ENCODE data around the gene ODC1.

Gene ODC1

DNA sequence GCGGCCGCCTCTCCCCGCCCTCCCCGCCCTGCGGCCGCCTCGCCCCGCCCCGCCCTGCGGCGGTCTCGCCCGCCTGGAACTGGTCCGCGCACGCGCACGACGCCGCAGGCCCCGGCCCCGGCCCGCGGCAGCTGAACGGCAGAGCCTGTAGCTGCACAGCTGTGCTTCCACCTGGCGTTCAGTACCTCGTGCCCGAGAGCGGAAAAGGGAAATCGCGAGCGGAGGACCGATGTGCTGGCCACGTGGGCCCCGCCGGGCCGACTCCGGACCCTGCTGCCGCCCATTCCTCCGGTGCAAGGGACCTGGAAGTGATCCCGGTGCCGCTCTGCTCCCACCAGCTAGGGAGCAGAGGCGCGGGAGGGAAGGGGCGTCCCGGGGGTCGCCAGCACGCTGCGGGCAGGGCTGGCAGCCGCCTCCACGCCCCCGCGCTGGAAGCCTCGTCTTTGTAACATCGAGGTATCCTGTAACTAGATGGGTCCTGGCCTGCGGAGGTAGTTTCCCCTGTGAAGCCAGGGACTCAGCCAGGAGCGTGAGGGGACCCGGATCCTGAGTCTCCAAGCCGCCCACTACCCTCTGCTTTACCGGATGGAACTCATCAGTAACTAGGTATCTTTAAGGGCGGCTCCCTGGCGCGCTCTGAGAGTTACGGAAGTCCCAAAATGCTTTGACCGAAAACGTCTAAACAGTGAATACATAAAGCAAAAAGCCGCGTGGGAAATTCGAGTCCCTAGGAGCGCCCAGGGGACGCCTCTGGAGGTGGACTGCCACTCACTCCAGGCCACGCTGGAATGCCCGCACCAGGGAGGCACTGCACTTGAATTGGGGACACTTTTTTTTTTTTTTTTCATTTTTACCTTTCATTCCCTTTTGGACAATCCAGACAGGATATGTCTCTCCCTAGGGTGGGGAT lies 704 bp upstream of the ODC1 start (continued):
- TF ChIP-seq, protein P1, sequence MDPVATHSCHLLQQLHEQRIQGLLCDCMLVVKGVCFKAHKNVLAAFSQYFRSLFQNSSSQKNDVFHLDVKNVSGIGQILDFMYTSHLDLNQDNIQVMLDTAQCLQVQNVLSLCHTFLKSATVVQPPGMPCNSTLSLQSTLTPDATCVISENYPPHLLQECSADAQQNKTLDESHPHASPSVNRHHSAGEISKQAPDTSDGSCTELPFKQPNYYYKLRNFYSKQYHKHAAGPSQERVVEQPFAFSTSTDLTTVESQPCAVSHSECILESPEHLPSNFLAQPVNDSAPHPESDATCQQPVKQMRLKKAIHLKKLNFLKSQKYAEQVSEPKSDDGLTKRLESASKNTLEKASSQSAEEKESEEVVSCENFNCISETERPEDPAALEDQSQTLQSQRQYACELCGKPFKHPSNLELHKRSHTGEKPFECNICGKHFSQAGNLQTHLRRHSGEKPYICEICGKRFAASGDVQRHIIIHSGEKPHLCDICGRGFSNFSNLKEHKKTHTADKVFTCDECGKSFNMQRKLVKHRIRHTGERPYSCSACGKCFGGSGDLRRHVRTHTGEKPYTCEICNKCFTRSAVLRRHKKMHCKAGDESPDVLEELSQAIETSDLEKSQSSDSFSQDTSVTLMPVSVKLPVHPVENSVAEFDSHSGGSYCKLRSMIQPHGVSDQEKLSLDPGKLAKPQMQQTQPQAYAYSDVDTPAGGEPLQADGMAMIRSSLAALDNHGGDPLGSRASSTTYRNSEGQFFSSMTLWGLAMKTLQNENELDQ (tag by site-specific recombination; IDR thresholded peaks at IDR 0.05; ENCODE audit: low read depth), result no peak
- TF ChIP-seq MZF1 (tag by site-specific recombination; IDR thresholded peaks at IDR 0.05; ENCODE audit: borderline replicate concordance) (no peak), TCF7L2 (IDR thresholded peaks at IDR 0.05; ENCODE audit: borderline replicate concordance, low read depth, low read length) (no peak), ZNF529 (tag by site-specific recombination; IDR thresholded peaks at IDR 0.05; ENCODE audit: insufficient replicate concordance) (no peak), ZNF558 (tag by site-specific recombination; IDR thresholded peaks at IDR 0.05) (no peak), ZNF792 (tag by site-specific recombination; IDR thresholded peaks at IDR 0.05) (no peak), ZNF157 (tag by site-specific recombination; IDR thresholded peaks at IDR 0.05) (no peak), ZNF10 (tag by site-specific recombination; IDR thresholded peaks at IDR 0.05) (no peak), GLIS1 (tag by site-specific recombination; IDR thresholded peaks at IDR 0.05) (no peak), ZBTB48 (tag by site-specific recombination; IDR thresholded peaks at IDR 0.05) (peak; percentile 76; the same call in 1 of the 2 replicates), SETDB1 (IDR thresholded peaks at IDR 0.05; ENCODE audit: insufficient read length, low read length) (no peak), ZNF121 (tag by site-specific recombination; IDR thresholded peaks at IDR 0.05) (no peak), TRIM28 (IDR thresholded peaks at IDR 0.05; ENCODE audit: borderline replicate concordance, low read length) (no peak), ZNF169 (tag by site-specific recombination; IDR thresholded peaks at IDR 0.05) (no peak), ZNF132 (tag by site-specific recombination; IDR thresholded peaks at IDR 0.05; ENCODE audit: borderline replicate concordance) (no peak), ZNF391 (tag by site-specific recombination; IDR thresholded peaks at IDR 0.05; ENCODE audit: borderline replicate concordance, low read depth) (no peak), ZNF48 (tag by site-specific recombination; IDR thresholded peaks at IDR 0.05) (no peak), BCL11A (tag by site-specific recombination; IDR thresholded peaks at IDR 0.05; ENCODE audit: low read depth) (no peak)
- TF ChIP-seq, protein P2, sequence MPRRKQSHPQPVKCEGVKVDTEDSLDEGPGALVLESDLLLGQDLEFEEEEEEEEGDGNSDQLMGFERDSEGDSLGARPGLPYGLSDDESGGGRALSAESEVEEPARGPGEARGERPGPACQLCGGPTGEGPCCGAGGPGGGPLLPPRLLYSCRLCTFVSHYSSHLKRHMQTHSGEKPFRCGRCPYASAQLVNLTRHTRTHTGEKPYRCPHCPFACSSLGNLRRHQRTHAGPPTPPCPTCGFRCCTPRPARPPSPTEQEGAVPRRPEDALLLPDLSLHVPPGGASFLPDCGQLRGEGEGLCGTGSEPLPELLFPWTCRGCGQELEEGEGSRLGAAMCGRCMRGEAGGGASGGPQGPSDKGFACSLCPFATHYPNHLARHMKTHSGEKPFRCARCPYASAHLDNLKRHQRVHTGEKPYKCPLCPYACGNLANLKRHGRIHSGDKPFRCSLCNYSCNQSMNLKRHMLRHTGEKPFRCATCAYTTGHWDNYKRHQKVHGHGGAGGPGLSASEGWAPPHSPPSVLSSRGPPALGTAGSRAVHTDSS (tag by site-specific recombination; IDR thresholded peaks at IDR 0.05), result no peak
- TF ChIP-seq, protein P3, sequence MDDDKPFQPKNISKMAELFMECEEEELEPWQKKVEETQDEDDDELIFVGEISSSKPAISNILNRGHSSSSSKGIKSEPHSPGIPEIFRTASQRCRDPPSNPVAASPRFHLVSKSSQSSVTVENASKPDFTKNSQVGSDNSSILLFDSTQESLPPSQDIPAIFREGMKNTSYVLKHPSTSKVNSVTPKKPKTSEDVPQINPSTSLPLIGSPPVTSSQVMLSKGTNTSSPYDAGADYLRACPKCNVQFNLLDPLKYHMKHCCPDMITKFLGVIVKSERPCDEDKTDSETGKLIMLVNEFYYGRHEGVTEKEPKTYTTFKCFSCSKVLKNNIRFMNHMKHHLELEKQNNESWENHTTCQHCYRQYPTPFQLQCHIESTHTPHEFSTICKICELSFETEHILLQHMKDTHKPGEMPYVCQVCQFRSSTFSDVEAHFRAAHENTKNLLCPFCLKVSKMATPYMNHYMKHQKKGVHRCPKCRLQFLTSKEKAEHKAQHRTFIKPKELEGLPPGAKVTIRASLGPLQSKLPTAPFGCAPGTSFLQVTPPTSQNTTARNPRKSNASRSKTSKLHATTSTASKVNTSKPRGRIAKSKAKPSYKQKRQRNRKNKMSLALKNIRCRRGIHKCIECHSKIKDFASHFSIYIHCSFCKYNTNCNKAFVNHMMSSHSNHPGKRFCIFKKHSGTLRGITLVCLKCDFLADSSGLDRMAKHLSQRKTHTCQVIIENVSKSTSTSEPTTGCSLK (tag by site-specific recombination; IDR thresholded peaks at IDR 0.05), result no peak
- TF ChIP-seq, protein P4, sequence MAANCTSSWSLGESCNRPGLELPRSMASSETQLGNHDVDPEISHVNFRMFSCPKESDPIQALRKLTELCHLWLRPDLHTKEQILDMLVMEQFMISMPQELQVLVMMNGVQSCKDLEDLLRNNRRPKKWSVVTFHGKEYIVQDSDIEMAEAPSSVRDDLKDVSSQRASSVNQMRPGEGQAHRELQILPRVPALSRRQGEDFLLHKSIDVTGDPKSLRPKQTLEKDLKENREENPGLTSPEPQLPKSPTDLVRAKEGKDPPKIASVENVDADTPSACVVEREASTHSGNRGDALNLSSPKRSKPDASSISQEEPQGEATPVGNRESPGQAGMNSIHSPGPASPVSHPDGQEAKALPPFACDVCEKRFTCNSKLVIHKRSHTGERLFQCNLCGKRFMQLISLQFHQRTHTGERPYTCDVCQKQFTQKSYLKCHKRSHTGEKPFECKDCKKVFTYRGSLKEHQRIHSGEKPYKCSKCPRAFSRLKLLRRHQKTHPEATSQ (tag by site-specific recombination; IDR thresholded peaks at IDR 0.05), result 0 out of 2 replicates have a peak, but pooled peaks have one; percentile 26
- TF ChIP-seq, protein P5, sequence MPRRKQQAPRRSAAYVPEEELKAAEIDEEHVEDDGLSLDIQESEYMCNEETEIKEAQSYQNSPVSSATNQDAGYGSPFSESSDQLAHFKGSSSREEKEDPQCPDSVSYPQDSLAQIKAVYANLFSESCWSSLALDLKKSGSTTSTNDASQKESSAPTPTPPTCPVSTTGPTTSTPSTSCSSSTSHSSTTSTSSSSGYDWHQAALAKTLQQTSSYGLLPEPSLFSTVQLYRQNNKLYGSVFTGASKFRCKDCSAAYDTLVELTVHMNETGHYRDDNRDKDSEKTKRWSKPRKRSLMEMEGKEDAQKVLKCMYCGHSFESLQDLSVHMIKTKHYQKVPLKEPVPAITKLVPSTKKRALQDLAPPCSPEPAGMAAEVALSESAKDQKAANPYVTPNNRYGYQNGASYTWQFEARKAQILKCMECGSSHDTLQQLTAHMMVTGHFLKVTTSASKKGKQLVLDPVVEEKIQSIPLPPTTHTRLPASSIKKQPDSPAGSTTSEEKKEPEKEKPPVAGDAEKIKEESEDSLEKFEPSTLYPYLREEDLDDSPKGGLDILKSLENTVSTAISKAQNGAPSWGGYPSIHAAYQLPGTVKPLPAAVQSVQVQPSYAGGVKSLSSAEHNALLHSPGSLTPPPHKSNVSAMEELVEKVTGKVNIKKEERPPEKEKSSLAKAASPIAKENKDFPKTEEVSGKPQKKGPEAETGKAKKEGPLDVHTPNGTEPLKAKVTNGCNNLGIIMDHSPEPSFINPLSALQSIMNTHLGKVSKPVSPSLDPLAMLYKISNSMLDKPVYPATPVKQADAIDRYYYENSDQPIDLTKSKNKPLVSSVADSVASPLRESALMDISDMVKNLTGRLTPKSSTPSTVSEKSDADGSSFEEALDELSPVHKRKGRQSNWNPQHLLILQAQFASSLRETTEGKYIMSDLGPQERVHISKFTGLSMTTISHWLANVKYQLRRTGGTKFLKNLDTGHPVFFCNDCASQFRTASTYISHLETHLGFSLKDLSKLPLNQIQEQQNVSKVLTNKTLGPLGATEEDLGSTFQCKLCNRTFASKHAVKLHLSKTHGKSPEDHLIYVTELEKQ (tag by site-specific recombination; IDR thresholded peaks at IDR 0.05; ENCODE audit: borderline replicate concordance), result no peak
- TF ChIP-seq, protein P6, sequence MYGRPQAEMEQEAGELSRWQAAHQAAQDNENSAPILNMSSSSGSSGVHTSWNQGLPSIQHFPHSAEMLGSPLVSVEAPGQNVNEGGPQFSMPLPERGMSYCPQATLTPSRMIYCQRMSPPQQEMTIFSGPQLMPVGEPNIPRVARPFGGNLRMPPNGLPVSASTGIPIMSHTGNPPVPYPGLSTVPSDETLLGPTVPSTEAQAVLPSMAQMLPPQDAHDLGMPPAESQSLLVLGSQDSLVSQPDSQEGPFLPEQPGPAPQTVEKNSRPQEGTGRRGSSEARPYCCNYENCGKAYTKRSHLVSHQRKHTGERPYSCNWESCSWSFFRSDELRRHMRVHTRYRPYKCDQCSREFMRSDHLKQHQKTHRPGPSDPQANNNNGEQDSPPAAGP (tag by site-specific recombination; IDR thresholded peaks at IDR 0.05), result 0 out of 2 replicates have a peak, but pooled peaks have one; percentile 25
- TF ChIP-seq, protein P7, sequence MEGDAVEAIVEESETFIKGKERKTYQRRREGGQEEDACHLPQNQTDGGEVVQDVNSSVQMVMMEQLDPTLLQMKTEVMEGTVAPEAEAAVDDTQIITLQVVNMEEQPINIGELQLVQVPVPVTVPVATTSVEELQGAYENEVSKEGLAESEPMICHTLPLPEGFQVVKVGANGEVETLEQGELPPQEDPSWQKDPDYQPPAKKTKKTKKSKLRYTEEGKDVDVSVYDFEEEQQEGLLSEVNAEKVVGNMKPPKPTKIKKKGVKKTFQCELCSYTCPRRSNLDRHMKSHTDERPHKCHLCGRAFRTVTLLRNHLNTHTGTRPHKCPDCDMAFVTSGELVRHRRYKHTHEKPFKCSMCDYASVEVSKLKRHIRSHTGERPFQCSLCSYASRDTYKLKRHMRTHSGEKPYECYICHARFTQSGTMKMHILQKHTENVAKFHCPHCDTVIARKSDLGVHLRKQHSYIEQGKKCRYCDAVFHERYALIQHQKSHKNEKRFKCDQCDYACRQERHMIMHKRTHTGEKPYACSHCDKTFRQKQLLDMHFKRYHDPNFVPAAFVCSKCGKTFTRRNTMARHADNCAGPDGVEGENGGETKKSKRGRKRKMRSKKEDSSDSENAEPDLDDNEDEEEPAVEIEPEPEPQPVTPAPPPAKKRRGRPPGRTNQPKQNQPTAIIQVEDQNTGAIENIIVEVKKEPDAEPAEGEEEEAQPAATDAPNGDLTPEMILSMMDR (tag by site-specific recombination; IDR thresholded peaks at IDR 0.05), result peak; percentile 75
